ENCODE results near the gene PRODH2. TPM values are rescaled to one million over a fixed set of nuclear protein-coding genes. Genes with fewer than 3 reads are reported as not detected.

PRODH2 gene
- total RNA-seq, 1 experiment from 2014 or later, result not detected

- DNase-seq (no peak), ATAC-seq (no peak)
- H3K4me3 ChIP-seq (ENCODE audit: low read length), result no peak overlapping the region
- TF ChIP-seq EZH2 (IDR thresholded peaks at IDR 0.05; ENCODE audit: low read length, unreplicated experiment) (no peak), CTCF (conservative IDR thresholded peaks at IDR 0.05; ENCODE audit: low read depth, low read length) (no peak), EZH2phosphoT487 (IDR thresholded peaks at IDR 0.05; ENCODE audit: borderline replicate concordance, low read length) (no peak)
- H3K9ac ChIP-seq (ENCODE audit: low read length), result no peak overlapping the region
- no peak overlapping the region for H3K27ac ChIP-seq (ENCODE audit: low read length)
- H2AFZ ChIP-seq (ENCODE audit: low read length), result no peak overlapping the region
- no peaks in the 10 kb centered on the region for H3F3A ChIP-seq (ENCODE audit: low read length, unreplicated experiment)
- no peaks in the 10 kb centered on the region for H3K4me1 ChIP-seq (ENCODE audit: insufficient read depth, low read length)
- intact Hi-C loops (cut with micrococcal nuclease), result no loop called here
- H3K27me3 ChIP-seq (ENCODE audit: low read length), result no peaks in the 10 kb centered on the region
- no peak overlapping the region for H3K4me2 ChIP-seq (ENCODE audit: low read length)
- CTCF ChIA-PET, result no interaction called here
- POLR2A ChIA-PET (ENCODE audit: unreplicated experiment), result no interaction called here
- H3K9me3 ChIP-seq (ENCODE audit: low read length), result no peaks in the 10 kb centered on the region
- H3K79me2 ChIP-seq (ENCODE audit: low read length), result no peaks in the 10 kb centered on the region
- no peaks in the 10 kb centered on the region for H3K36me3 ChIP-seq (ENCODE audit: low read depth, low read length)
- BruUV-seq (replicated peaks), result no TSS peak
- H3K9me2 ChIP-seq (replicated peaks; ENCODE audit: low read length), result no peaks in the 10 kb centered on the region
- no peaks in the 10 kb centered on the region for H4K20me1 ChIP-seq (ENCODE audit: low read length)
Observed at GRCh38 chr19:35811317-35812219, 1.1 kb downstream of the PRODH2 start.

DNA sequence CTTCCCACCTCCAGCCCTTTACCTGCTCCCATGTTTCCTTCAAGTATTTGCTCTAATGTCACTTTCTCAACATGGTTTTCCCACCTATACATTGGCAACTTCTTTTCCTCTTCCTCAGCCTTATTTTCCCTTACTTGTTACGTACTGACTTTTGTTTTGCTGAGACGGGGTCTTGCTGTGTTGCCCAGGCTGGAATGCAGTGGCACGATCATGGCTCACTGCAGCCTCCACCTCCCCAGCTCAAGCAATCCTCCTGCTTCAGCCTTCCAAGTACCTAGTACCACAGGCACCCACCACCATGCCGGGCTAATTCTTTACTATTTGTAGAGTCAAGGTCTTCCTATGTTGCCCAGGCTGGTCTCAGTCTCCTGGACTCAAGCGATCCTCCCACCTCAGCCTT is 5.0 kb downstream of the PRODH2 start:
- Histone ChIP-seq H3K79me2 (ENCODE audit: low read length) (no peaks in the 10 kb centered on the region), H3K9ac (ENCODE audit: low read length) (no peak overlapping the region), H3K36me3 (ENCODE audit: low read depth, low read length) (no peaks in the 10 kb centered on the region), H3K4me1 (ENCODE audit: insufficient read depth, low read length) (no peaks in the 10 kb centered on the region), H3K27ac (ENCODE audit: low read length) (no peak overlapping the region), H2AFZ (ENCODE audit: low read length) (no peak overlapping the region), H3K9me2 (replicated peaks; ENCODE audit: low read length) (no peaks in the 10 kb centered on the region), H3K4me2 (ENCODE audit: low read length) (no peak overlapping the region), H3F3A (ENCODE audit: low read length, unreplicated experiment) (no peaks in the 10 kb centered on the region), H3K4me3 (ENCODE audit: low read length) (no peak overlapping the region), H4K20me1 (ENCODE audit: low read length) (no peaks in the 10 kb centered on the region), H3K9me3 (ENCODE audit: low read length) (no peaks in the 10 kb centered on the region), H3K27me3 (ENCODE audit: low read length) (no peaks in the 10 kb centered on the region)
- no peak for DNase-seq
- no TSS peak for BruUV-seq (replicated peaks)
- ChIA-PET POLR2A (ENCODE audit: unreplicated experiment) (no interaction called here), CTCF (no interaction called here)
- intact Hi-C loops (cut with micrococcal nuclease), result no loop called here
- TF ChIP-seq EZH2phosphoT487 (IDR thresholded peaks at IDR 0.05; ENCODE audit: borderline replicate concordance, low read length), result no peak
- TF ChIP-seq EZH2 (IDR thresholded peaks at IDR 0.05; ENCODE audit: low read length, unreplicated experiment), result no peak
- TF ChIP-seq CTCF (conservative IDR thresholded peaks at IDR 0.05; ENCODE audit: low read depth, low read length), result no peak
- ATAC-seq, result no peak

DNA sequence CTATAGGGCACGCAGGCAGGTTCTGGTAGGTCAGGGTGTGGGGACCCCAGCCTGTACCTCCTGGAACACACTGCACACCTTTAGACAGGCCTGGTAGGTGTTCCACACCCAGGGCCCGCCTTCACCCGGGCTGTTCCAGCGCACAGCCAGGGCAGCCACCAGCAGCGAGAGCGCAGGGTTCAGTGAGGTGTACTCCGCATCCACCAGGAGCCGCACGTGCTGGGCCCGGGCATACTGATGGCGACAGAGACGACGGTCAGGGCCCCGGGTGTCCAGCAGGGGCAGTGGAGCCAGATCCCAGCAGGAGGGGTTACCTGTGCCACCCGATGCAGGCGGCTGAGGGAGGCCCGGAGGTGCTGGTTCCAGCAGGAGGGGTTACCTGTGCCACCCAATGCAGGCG is 6.0 kb downstream of the PRODH2 start:
- ATAC-seq (no peak), DNase-seq (no peak)
- Histone ChIP-seq H3K4me2 (ENCODE audit: low read length) (no peak overlapping the region), H3K4me3 (ENCODE audit: low read length) (no peak overlapping the region), H3K9ac (ENCODE audit: low read length) (no peak overlapping the region), H4K20me1 (ENCODE audit: low read length) (no peaks in the 10 kb centered on the region), H3K9me2 (replicated peaks; ENCODE audit: low read length) (no peaks in the 10 kb centered on the region), H3K27me3 (ENCODE audit: low read length) (no peaks in the 10 kb centered on the region), H3F3A (ENCODE audit: low read length, unreplicated experiment) (no peaks in the 10 kb centered on the region), H2AFZ (ENCODE audit: low read length) (no peak overlapping the region), H3K27ac (ENCODE audit: low read length) (no peak overlapping the region), H3K9me3 (ENCODE audit: low read length) (no peaks in the 10 kb centered on the region), H3K79me2 (ENCODE audit: low read length) (no peaks in the 10 kb centered on the region), H3K36me3 (ENCODE audit: low read depth, low read length) (no peaks in the 10 kb centered on the region), H3K4me1 (ENCODE audit: insufficient read depth, low read length) (no peaks in the 10 kb centered on the region)
- ChIA-PET CTCF (no interaction called here), POLR2A (ENCODE audit: unreplicated experiment) (no interaction called here)
- intact Hi-C loops (cut with micrococcal nuclease), result no loop called here
- no TSS peak for BruUV-seq (replicated peaks)
- TF ChIP-seq EZH2 (IDR thresholded peaks at IDR 0.05; ENCODE audit: low read length, unreplicated experiment), result no peak
- no peak for TF ChIP-seq EZH2phosphoT487 (IDR thresholded peaks at IDR 0.05; ENCODE audit: borderline replicate concordance, low read length)
- no peak for TF ChIP-seq CTCF (conservative IDR thresholded peaks at IDR 0.05; ENCODE audit: low read depth, low read length)

All from PC-3 (cell line).